ENCODE results near the gene STX18. TPM values are rescaled to one million over a fixed set of nuclear protein-coding genes. Genes with fewer than 3 reads are reported as not detected.
"Not testable (repeated sequence)": the region's sequence is repeated elsewhere in the genome, so short reads cannot be mapped to it uniquely, and the experiment has no call there.

Gene STX18
- total RNA-seq, 1 experiment from 2014 or later, result 37.8 TPM

DNA sequence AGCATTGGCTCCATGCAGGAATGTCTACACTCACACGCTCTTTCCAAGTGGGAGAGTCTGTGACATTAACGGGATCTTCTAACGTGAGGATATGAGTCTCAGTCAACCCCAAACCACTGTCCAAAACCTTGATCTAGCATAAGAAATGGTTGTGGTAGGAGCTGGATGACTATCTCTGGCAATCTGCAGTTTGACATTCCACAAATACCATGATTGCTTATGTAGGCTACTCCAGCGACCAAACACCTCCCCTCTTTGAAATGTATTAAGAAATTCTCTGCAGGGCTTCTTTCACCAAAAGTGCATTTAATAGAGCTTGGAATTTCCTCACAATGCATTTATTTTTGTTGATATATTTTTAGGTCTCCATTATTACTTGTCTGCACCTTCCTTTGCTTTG is 14.1 kb upstream of the STX18 start:
- DNase-seq (ENCODE audit: low read depth), result peak; percentile 91

DNA sequence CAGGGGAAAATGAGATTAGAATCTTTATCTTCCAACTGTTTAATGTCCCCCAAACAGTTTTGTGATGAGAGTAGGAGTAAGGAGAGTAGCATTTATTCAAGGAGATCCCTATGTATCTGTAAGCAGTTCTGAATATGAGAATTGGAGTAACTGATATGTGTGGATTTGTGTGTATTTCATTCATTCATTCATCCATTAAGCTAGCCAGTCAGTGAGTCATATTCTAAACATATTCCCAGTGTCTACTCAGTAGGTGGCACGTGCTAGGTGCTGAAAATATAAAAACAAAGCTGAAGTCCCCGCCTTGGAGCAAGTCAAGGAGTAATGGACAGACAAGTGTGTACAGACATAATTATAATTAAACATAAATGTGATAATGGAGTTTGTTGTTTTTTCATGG is 12.4 kb upstream of the STX18 start:
- DNase-seq (ENCODE audit: low read depth), result peak; percentile 47

DNA sequence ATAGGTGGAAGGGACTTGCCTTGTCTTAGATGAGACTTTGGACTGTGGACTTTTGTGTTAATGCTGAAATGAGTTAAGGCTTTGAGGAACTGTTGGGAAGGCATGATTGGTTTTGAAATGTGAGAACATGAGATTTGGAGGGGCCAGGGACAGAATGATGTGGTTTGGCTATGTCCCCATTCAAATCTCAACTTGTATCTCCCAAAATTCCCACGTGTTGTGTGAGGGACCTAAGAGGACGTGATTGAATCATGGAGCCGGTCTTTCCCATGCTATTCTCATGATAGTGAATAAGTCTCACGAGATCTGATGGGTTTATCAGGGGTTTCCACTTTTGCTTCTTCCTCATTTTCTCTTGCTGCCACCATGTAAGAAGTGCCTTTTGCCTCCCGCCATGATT is 10.2 kb upstream of the STX18 start:
- not testable (repeated sequence) for DNase-seq (ENCODE audit: low read depth)

DNA sequence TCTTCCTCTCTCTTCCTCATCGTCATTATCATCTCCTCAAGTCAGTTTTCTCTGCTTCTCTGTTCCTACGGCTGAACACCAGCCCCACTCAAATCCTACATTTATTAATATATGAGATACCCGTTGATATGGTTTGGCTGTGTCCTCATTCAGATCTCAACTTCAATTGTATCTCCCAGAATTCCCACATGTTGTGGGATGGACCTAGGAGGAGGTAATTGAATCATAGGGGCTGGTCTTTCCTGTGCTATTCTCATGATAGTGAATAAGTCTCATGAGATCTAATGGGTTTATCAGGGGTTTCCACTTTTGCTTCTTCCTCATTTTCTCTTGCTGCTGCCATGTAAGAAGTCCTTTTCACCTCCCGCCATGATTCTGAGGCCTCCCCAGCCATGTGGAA is 8.3 kb upstream of the STX18 start:
- DNase-seq (ENCODE audit: low read depth), result not testable (repeated sequence)

DNA sequence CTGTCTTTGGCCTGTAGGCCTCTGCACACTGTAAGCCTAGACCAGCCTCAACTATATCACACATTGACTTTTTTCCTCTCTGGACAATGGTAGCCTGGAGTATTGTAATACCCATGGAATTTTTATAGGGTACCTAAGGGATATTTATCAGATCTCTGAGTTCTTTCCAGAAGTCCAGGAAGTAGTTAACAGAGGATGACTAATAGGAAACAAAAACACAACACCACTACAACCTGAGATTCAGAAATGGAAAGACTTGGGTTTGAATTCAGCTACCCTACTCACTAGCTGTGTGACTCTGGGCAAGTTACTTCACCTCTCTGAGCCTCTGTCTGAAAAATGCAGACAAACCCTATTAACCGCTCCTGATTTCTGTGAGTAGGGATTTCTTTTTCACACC is 7.7 kb upstream of the STX18 start:
- DNase-seq (ENCODE audit: low read depth), result peak; percentile 83

DNA sequence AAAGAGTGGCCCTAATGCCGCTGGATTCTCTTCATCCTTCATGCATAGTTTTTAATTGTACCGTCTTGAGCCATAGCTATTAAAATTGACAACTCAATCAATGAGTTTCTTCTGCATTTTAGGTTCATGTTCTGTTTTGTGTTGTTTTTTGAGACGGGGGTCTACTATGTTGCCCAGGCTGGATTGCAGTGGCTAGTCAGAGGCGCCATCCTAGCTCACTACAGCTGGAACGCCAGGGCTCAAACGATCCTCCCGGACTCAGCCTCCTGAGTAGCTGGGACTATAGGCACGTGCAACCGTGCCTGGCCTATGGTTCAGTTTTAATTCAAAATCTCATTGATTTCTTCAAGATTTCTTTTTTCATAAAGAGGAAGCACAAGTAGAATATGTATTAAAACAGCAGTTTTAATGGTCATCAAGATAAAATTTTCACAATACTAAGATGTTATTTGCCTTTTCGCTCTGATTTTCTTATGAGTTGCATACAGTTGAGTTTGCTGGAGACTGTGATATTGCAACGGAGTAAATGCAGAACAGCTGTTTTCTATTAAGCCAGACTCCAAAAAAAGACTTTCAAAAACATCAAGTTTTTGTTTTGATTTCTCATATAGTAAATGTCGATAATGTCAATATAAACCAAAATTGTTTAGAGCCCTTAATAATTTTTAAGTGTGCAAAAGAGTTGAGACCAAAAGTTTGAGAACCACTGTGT is 1.1 kb upstream of the STX18 start:
- DNase-seq (ENCODE audit: low read depth), result no peak

DNA sequence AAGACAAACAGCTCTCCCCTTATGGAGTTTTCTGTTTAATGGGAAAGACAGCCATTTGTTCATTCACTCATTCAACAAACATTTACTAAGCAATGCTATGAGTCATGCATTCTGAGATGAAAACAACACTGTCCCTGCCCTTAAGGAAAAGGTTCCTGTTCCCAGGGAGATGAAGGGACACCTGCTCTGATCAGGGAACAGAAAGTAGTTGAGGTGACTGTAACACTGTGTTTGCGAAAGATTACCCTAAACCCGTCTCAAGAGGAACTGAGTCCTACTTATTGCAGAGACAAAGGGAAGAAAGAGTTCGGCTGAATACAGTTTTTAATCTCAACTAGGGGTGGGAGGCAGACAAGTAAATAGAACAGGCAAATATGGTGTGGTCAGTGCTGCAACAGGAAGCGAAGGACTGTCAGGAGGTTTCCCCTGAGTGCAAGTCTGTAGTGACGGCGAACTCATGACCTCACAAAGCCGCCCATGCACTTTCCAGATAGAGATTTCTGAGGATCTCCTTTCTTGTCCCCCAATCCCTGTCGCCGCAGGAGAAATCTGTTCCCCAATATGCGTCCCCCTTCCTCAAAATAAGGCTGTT is 712 bp downstream of the STX18 start:
- peak; percentile 69 for DNase-seq (ENCODE audit: low read depth)

DNA sequence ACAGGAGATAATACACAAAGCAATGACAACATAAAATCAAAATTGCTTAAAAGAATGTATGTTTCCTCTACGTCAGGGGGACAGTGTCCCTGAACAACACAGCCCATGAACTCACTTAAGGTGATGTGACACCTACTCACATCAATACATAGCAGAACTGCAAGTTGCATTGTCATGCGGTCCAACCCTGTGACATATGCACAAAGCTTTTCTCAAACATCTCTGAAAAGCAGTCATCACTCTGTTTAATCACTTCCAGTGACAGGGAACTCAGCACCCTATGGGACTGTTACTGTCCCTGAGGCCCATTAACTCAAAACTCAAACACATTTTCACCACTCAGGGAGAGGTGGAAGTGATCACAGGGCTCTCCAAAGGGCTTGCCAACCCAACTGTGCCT is 2.4 kb downstream of the STX18 start:
- DNase-seq (ENCODE audit: low read depth), result no peak

DNA sequence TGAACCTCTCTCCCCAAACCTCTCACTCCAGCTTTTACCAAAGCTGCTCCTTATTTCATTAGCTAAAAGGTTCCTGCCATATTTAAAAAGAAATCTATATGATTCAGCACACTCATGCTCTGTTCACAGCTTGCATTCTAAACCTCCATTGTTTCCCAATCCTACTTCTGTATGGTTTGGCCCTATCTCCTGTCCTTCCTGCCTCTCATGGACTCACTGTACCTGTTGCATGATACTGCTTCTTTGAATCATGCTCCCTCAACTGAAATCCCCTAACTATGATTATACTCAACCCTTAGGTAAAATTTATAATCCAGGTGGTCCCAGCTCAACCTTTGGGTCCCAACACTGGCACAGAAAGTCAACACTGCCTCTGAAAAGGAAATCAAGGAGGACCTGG is 6.3 kb downstream of the STX18 start:
- no peak for DNase-seq (ENCODE audit: low read depth)

DNA sequence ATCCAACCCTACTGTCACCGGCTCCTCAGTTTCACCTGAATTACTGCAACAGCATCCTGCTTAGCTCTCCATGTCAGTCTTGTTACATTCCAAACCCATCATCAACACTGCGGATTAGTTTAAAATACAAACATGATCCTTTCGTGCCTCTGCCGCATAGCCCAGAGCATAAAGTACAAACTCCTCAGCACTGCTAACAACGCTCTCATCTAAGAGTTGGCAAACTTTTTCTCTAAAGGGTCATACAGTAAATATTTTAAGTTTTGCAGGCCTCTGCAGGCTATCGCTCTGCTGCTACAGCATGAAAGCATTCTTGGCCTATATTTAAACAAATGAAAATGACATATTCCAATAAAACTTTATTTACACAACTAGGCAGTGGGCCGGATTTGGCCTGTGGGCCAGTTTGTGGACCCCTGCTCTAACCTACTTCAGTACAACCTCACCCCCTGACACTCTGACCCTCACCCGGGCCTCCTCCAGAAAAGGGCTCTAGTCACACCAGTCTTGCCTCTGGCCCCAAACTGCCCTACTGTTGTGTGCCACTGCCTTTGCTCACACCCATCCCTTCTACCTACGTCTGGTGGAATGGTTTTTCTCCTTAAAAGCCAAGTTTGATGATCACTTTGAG is 7.2 kb downstream of the STX18 start:
- no peak for DNase-seq (ENCODE audit: low read depth)

DNA sequence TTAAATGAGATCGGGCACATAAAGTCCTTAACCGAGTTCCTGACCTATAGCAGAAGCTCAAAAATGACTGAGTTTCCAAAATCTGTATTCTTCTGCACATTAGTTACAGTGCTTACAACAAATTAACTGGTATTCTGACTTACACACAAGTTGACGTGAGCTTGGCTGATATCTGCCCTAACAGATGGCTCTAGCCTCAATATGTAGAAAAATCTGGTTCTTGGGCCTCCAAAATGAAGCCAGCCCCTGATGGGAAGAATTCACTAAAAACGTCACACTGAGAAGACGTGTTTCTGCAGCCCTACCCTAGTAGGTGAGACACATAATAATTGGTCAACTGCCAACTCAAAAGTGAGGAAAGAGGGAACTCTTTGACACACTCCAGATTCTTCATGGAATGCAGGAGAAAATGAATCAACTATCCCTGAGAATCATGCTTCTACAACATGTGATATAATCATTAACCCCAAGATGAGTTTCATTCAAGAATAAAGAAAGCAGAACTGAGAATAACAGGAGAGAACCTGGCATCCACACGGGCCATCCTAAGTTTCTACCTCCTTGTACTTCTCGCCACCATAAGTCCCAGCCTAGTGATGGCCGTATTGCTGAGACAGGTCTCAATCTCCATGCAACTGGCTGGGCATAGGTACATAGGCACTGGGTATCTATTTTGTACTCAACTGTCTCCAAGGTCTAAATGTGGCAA is 8.2 kb downstream of the STX18 start:
- DNase-seq (ENCODE audit: low read depth), result no peak

DNA sequence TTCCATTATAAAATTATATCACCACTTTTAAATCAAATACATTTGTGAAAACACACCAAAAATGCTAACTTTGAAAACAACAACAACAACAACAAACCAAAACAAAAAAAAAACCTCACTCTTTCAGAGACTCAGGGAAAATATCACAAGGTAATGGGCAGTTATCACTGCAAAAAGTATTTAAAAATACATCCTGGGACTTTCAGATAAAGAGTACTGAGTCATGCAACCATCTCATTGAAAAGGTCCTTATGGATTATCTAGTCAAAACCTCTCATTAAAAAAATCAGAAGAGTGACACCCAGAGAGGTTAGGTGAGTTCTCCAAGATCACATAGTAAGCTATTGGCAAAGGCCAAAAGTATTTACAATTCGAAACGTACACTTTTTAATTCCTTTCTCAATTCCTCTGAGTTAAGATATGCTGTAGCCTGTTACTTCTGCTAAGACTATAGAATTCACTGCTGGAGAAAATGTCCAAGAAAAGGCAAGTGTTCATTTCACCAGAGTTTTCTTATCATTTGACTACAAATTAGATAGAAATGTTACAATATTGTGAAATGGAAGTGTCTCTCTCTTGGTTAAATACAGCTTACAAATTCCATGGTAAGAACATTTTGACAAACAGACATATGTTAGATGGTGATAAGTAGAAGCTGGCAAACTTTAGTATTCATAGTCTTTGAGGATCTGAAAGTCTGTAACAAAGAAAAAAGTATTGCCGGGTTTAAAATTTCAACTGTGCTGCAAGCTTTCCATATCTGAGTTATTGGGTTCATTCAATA is 9.3 kb downstream of the STX18 start:
- DNase-seq (ENCODE audit: low read depth), result no peak

DNA sequence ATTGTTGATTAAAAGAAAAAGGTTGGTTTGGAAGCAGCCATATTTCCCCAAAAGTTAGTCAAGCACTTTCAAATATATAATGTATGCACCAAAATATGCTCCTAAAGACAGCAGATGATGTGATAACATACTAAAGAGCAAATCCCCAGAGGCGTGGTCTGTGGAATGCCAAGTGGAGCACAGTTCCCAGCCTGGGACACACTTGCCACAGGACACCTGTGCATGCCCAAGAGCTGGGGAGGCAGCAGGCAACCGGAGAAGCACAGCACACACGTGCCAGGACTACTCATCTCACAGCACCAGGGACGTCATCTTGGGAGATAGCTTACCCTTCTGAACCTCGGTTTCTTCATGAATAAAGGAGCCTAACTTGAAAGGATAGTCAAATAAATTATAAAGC is 12.5 kb downstream of the STX18 start:
- no peak for DNase-seq (ENCODE audit: low read depth)

DNA sequence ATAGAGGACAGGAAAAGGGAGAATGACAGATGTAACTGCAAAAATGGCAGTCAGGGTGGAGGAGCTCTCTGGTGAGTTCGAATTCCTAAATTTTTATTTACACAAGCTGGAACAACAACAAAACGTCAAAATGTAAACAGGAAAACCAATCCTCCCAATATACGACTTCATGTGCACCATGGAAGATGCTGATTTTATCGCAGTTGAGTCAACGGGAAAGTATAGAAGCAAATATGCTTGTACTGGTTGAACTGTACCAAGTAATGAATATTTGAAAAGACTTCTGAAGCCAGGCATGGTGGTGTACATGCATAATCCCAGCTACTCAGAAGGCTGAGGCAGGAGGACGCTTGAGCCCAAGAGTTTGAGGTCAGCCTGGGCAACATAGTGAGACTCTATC is 15.4 kb downstream of the STX18 start:
- DNase-seq (ENCODE audit: low read depth), result no peak

DNA sequence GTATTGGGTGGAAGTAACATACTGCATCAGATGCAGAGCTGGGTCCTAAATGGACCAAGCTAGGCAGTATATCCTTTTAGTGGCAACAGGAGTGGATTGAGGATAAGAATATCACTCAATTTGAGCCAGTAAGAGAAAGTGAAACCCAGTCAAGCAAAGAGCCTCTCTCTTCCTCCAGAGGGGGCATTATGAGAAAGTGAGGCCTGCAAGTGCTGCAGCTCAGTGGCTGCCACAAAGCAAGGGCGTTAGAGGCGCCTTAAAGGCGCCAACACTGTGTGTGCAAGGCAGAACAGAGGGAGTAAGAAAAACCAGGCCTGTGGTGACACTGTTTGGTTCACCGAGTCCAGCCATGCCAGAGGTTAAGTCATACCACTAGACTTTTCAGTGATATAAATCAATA is 17.5 kb downstream of the STX18 start:
- DNase-seq (ENCODE audit: low read depth), result peak; percentile 23

DNA sequence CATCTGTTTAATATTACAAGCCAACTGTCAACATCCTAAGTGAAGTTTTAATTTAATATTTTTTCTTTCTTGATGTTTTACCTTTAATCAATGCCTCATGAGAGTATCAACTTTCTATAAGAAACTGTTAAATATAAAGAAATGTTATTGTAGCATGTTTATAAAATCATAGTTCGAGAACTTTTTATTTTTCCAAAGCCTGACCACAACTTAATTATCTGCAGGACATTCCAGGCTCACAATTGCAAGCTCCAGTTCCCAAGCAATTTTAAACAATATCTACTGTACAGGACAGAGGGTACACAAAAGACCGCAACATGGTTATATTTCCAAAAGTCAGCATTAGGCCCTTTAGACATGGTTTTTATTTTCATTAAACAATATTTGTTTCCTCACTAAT is 20.1 kb downstream of the STX18 start:
- DNase-seq (ENCODE audit: low read depth), result no peak

DNA sequence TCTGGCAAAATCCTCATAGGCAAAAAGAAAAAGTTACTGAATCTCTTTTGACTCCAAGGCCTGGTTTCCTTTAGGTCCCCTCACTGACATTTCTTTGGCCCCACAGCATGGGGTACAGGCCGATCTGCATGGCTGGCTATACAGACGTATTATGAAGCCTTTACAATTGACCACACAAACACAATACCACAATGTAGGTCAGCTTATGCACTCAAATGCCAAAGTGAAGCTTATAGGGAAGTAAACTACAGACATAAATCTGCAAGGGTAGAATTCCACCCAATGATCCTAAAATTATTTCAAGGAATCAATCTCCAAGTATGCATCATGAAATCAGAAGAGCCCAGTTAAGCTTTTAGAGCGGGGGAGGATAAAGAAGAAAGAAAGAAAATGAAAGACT is 20.7 kb downstream of the STX18 start:
- DNase-seq (ENCODE audit: low read depth), result no peak

DNA sequence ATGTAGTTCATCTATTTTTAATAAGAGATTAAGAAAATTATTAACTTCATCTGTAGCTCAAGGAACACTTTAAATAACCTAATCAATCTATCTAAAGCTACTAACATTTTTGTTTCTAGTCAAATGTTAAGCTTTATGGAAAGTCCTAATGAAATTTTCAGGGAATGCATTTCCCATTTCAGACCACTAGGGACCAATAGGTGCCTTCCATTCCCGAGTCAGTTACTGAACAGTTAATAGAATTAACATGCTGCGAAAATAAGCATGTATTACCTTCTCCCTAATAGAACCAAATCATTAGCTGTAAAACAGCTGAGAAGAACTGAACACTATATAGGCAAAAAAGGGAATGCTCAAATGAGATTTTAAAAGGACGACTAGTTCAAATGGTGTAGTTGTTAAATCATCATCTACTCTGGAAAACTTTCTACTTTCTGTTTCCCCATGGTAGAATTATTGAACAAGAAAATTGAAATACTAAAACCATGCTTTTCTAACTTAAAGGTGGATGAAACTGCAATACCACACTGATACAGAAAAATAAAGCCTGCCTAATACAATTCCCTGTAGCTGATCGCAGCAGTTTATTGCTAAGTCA is 22.5 kb downstream of the STX18 start:
- peak; percentile 26 for DNase-seq (ENCODE audit: low read depth)

DNA sequence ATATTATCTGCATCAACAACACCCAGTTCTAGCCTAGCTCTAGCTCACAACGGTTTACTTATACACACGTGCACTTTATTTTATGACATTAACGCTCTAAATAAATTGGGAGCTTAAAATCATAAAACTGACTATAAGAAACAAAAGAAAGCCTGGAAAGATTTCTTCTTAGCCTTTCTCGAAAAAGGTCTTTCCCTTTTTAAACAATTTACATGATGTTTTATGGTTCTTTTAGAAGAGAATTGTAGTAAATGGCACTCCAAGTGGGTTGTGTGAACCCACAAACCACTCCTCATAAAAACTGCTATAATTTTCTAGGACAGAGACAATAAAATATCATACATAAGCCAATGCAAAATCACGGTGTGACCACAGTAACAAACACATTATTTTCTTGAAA is 23.1 kb downstream of the STX18 start:
- DNase-seq (ENCODE audit: low read depth), result no peak

DNA sequence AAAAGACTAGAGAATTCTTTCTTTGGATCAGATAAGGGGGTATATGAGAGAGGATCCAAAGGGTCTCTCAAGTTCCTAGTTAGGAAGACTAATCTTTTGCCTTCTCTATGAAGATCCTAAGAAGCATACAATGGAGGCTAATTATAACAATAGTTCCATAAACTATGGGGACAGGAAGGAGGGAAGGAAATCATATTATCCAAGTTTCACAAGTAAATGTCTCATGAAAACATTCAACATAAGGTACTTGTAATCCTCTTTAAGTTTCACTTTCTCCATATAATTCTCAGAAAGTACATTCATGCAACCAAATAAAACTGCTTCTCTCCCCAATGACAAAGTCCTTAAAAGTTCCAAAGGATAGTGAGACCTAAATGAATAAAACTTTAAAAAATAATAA is 27.1 kb downstream of the STX18 start:
- DNase-seq (ENCODE audit: low read depth), result no peak

DNA sequence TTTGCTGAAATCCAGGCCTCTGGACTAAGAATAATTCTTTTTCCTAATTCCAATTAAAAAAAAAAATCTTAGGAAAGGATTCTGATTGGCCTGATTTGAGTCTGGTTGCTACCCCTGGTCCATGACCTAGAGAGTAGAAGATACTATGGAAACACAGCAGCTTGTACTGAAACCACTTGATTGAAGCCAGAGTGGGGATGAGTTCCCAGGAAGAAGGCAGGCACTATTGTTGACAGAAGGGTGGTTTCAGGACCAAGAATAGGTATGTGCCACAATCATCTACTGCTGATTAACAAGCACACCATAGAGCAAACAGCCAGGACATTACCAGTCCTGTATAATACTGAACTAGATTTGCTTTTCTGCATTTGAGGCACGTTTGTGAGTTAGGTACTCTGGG is 29.6 kb downstream of the STX18 start:
- DNase-seq (ENCODE audit: low read depth), result no peak

DNA sequence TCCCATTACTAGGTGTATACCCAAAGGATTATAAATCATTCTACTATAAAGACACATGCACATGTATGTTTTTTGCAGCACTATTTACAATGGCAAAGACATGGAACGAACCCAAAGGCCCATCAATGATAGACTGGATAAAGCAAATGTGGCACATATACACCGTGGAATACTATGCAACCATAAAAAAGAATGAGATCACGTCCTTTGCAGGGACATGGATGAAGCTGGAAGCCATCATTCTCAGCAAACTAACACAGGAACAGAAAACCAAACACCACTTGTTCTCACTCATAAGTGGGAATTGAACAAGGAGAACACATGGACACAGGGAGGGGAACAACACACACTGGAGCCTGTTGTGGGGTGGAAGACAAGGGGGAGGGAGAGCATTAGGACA is 31.2 kb downstream of the STX18 start:
- not testable (repeated sequence) for DNase-seq (ENCODE audit: low read depth)
